Mucosa of descending colon (tissue), 3 donors: ENCODE data around the gene HDX. TPM values are rescaled to one million over a fixed set of nuclear protein-coding genes. Genes with fewer than 3 reads are reported as not detected.
"Not testable (repeated sequence)": the region's sequence is repeated elsewhere in the genome, so short reads cannot be mapped to it uniquely, and the experiment has no call there.

Experiments used
- ATAC-seq: fragments of 200-7000 bp; cut with Tn5 transposase; one replicate; pipeline ENCODE4 v1.9.1; 2020; ENCODE audit warnings: mild to moderate bottlenecking, moderate library complexity
- DNase-seq, 3 donors: peaks; one replicate each; pipeline ENCODE4 v3.0.0-alpha.2; 2020
- H3K36me3 ChIP-seq: fragments of 200-600 bp; one replicate; pipeline ENCODE4 v1.8.0; 2021; ENCODE audit warnings: low read depth, mild to moderate bottlenecking
- H3K4me1 ChIP-seq: fragments of 200-600 bp; one replicate; pipeline ENCODE4 v1.8.0; 2021; ENCODE audit warnings: low read depth, mild to moderate bottlenecking
- H3K4me3 ChIP-seq: fragments of 200-600 bp; one replicate; pipeline ENCODE4 v1.8.0; 2021; ENCODE audit warnings: mild to moderate bottlenecking
- H3K9me3 ChIP-seq: fragments of 200-600 bp; one replicate; pipeline ENCODE4 v1.8.0; 2021; ENCODE audit warnings: mild to moderate bottlenecking
- CTCF ChIP-seq: fragments of 200-600 bp; IDR thresholded peaks from one replicate; pipeline ENCODE4 v1.8.0; 2022; ENCODE audit warnings: antibody characterized with exemption, mild to moderate bottlenecking
- intact Hi-C, 2 donors: fragments of 100-400 bp; cut with DNase I in 1 of 2; cut with micrococcal nuclease in 1 of 2; formaldehyde crosslinking; loops; one replicate each; pipeline versions ENCODE4 v1.11.0 to v1.11.1; 2022; cut with DNase I, micrococcal nuclease
- total RNA-seq, 3 donors: library from RNA; stranded (reverse); fragmentation: NEBNext Ultra II Directional in 2 of 3; extraction: Animal tissue kit (Norgen Biotek cat#: 25700) in 2 of 3; gene quantifications; one replicate each; pipeline versions ENCODE4 v1.2.1 to v1.2.4, GENCODE V29; 2021 to 2023
- donor health status: DM: no; HTN: no; CAD: no; lungs with moderate emphysema.
- donor health status: DM: no; HTN: no; CAD: no.
- donor health status: DM: no; HTN: yes; CAD: no.

HDX gene
- total RNA-seq, 3 donors from 2014 or later: 2.0 to 8.6 (median 2.3) TPM

- H3K4me3 ChIP-seq: no peak overlapping the region
- DNase-seq (no peak), ATAC-seq (no peak)
- H3K9me3 ChIP-seq: no peaks in the 10 kb centered on the region
- intact Hi-C loops: no loop called here
- TF ChIP-seq CTCF: no peak
- no peaks in the 10 kb centered on the region for H3K4me1 ChIP-seq
- H3K36me3 ChIP-seq: no peaks in the 10 kb centered on the region
These were observed 183.6 kb downstream of the HDX start for GRCh38 chrX:84318661-84319060.

- H3K36me3 ChIP-seq, intact Hi-C loops, H3K4me1 ChIP-seq, H3K4me3 ChIP-seq, DNase-seq, ATAC-seq, H3K9me3 ChIP-seq: not testable (repeated sequence)
These were observed 186.3 kb downstream of the HDX start for GRCh38 chrX:84315946-84316345.
